SH-SY5Y (cell line): ENCODE measurements around the gene TFPI2.

Experiments
- GATA2 ChIP-seq: IDR thresholded peaks from 2 replicates; pipeline ENCODE4 v1.6.1; 2011; ENCODE audit warnings: mild to moderate bottlenecking, low read depth, low read length
- GATA3 ChIP-seq: IDR thresholded peaks from 2 replicates; pipeline ENCODE4 v1.6.1; 2011; ENCODE audit warnings: low read depth, mild to moderate bottlenecking, low read length, moderate library complexity

DNA sequence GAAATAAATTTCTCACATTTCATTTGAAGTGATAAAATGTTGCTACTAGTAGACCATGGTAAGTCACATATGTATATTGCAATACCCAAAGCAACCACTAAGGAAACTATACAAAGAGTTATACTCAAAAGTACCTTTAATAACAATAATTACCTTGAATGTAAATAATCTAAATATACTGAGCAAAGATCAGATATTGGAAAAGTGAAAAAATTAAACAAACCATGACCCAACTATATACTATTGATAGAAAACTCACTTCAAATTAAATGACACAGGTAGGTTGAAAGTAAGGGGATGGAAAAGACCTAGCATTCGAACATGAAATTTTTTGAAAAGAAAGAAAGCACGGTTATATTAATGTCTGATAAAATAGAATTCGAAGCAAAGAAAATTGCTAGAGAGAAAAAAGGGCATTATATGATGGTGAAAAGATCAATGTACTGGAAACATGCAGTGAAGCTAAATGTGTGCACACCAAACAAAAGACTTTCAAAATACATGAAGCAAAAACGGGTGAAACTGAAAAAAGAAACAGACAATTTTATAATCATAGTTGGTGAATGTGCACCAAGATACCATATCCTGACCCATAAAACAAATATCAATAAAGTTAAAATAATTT lies 29.1 kb downstream of the TFPI2 start:
- no peak for TF ChIP-seq GATA3
- no peak for TF ChIP-seq GATA2
